Measurements from ENCODE around the gene ZEB2. TPM values are rescaled to one million over a fixed set of nuclear protein-coding genes. Genes with fewer than 3 reads are reported as not detected.

Gene ZEB2
- total RNA-seq, 6 donors from 2014 or later, result 104 to 237 (median 148) TPM

DNA sequence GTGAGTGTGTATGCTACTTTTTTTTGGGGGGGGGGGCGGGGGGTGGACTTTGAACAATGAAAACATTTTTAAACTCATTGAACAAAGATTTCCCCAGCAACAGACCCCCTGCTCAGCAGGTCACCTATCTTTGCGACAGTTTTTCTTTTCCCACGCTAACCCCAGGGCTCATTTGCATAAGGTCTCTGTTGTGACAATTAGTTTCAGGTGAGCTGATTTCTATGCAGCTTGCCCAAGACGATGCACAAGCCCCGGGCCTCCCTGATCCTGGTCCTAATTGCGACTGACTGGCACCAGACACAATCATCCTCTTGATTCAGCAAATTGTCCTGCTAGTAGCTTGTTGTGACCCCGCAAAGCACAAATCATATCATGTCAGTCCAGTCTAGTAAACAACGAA lies 40.3 kb downstream of the ZEB2 start:
- Histone ChIP-seq H3K27me3 (no peaks in the 10 kb centered on the region), H3K9me3 (no peaks in the 10 kb centered on the region), H3K27ac (peak overlapping the region; percentile 10 to 55 (median 24)), H3K36me3 (no peaks in the 10 kb centered on the region), H3K4me3 (no peak overlapping the region), H3K4me1 (peaks cover 22 to 52% (median 35%) of the 10 kb centered on the region in 4 donors)
- ATAC-seq (ENCODE audit: low FRiP score in 2 of 2) (no peak), DNase-seq (no peak)
- WGBS, 2 donors, result 80 to 84% methylated on average over 8 of the region's 8 CpGs
- TF ChIP-seq POLR2A (IDR thresholded peaks at IDR 0.05) (no peak), EP300 (IDR thresholded peaks at IDR 0.05) (no peak), POLR2AphosphoS5 (IDR thresholded peaks at IDR 0.05) (no peak)
- TF ChIP-seq, protein P1, sequence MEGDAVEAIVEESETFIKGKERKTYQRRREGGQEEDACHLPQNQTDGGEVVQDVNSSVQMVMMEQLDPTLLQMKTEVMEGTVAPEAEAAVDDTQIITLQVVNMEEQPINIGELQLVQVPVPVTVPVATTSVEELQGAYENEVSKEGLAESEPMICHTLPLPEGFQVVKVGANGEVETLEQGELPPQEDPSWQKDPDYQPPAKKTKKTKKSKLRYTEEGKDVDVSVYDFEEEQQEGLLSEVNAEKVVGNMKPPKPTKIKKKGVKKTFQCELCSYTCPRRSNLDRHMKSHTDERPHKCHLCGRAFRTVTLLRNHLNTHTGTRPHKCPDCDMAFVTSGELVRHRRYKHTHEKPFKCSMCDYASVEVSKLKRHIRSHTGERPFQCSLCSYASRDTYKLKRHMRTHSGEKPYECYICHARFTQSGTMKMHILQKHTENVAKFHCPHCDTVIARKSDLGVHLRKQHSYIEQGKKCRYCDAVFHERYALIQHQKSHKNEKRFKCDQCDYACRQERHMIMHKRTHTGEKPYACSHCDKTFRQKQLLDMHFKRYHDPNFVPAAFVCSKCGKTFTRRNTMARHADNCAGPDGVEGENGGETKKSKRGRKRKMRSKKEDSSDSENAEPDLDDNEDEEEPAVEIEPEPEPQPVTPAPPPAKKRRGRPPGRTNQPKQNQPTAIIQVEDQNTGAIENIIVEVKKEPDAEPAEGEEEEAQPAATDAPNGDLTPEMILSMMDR (IDR thresholded peaks at IDR 0.05), result no peak

DNA sequence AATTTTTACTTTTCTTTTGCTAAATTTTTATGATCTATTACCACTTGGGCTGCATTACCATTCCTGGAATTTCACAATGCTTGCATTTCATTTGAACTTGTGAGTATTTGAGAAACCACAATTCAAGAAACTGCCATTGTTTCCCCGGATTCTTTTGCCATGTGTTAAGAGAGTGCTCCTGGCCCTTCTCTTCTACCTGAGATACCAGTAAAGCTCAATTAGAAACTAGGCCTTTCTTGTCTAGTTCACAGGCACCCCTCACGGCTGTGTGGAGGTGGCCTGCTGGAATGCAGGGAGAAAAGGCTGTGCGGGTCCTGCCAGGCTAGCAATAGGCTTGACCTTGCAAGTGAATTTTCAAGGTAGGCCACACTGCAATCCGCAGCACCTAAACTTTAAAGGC lies 40.8 kb downstream of the ZEB2 start:
- 64 to 73% methylated on average over 4 of the region's 4 CpGs for WGBS, 2 donors
- Histone ChIP-seq H3K27me3 (no peaks in the 10 kb centered on the region), H3K27ac (peak overlapping the region; percentile 10 to 55 (median 24)), H3K4me3 (no peak overlapping the region), H3K9me3 (no peaks in the 10 kb centered on the region), H3K4me1 (peaks cover 20 to 50% (median 34%) of the 10 kb centered on the region in 4 donors), H3K36me3 (no peaks in the 10 kb centered on the region)
- DNase-seq (no peak), ATAC-seq (ENCODE audit: low FRiP score in 2 of 2) (no peak)
- TF ChIP-seq POLR2AphosphoS5 (IDR thresholded peaks at IDR 0.05) (no peak), EP300 (IDR thresholded peaks at IDR 0.05) (no peak), POLR2A (IDR thresholded peaks at IDR 0.05) (no peak)
- TF ChIP-seq, protein P1 (IDR thresholded peaks at IDR 0.05), result no peak

DNA sequence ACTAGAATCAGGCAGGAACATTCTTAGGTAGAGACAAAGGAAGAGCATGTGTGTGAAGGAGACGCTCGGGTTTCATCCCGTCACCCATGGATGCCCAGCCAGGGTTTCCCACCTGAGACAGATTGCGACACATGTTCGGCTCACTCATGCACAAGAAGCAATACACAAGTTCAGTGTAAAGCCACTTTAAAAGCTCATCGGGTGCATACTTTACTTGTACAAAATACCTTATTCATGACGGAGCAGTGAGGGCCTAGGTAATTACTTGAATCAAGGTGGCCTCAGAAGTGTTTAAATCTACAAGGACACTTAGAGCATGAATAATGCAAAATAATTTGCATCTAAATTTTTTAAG lies 42.0 kb downstream of the ZEB2 start:
- H3K4me1 ChIP-seq, result peaks cover 17 to 53% (median 39%) of the 10 kb centered on the region in 4 donors
- peak overlapping the region in 2 of 4 donors; percentile 35 to 37 for H3K27ac ChIP-seq
- H3K9me3 ChIP-seq, result no peaks in the 10 kb centered on the region
- peaks cover 0 to 3% (median 1%) of the 10 kb centered on the region in 4 donors for H3K36me3 ChIP-seq
- no peaks in the 10 kb centered on the region for H3K27me3 ChIP-seq
- ATAC-seq (ENCODE audit: low FRiP score in 2 of 2) (no peak), DNase-seq (no peak)
- 66 to 70% methylated on average over 7 of the region's 7 CpGs for WGBS, 2 donors
- no peak for TF ChIP-seq EP300 (IDR thresholded peaks at IDR 0.05)
- TF ChIP-seq, protein P1 (IDR thresholded peaks at IDR 0.05), result no peak
- TF ChIP-seq POLR2A (IDR thresholded peaks at IDR 0.05), result no peak
- TF ChIP-seq POLR2AphosphoS5 (IDR thresholded peaks at IDR 0.05), result no peak
- peak overlapping the region in 1 of 4 donors; percentile 5 for H3K4me3 ChIP-seq

DNA sequence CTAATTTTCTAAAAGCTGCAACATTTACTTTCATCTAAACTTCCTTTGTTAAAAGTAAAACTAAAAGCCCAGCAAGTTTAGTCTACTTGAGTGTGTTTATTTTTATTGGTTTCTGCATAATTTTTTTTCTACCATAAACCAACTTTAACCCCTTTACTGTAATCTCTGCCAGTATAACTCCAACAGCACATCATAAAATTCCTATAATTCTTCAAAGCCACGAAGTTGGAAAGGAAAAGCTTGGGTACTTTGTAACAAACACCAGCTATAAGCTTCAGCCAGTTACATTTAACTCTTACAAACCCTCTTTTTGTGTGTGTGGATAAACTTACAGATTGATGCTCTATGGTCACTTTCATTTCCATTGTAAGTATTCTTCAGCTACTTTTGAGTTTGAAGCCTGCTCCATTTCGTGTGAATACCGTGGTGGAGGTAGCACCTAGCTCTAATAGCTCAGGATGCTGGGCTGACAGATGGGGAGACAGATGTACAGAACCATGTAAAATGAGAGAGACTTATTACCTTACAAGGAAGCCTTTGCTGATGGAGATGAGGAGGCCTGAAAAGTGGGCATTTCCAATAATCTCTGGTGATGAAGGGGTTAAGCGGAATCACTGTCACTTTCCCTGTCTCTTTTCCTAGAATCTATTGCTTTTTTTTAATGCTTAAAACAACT lies 42.5 kb downstream of the ZEB2 start:
- Histone ChIP-seq H3K27ac (peak overlapping the region in 3 of 4 donors; percentile 4 to 37 (median 35)), H3K4me1 (peaks cover 17 to 51% (median 39%) of the 10 kb centered on the region in 4 donors), H3K4me3 (peak overlapping the region in 1 of 4 donors; percentile 5), H3K9me3 (no peaks in the 10 kb centered on the region), H3K36me3 (peaks cover 0 to 3% (median 1%) of the 10 kb centered on the region in 4 donors), H3K27me3 (no peaks in the 10 kb centered on the region)
- 60 to 69% methylated on average over 4 of the region's 4 CpGs for WGBS, 2 donors
- ATAC-seq (ENCODE audit: low FRiP score in 2 of 2) (no peak), DNase-seq (no peak)
- TF ChIP-seq POLR2AphosphoS5 (IDR thresholded peaks at IDR 0.05) (no peak), POLR2A (IDR thresholded peaks at IDR 0.05) (no peak), EP300 (IDR thresholded peaks at IDR 0.05) (no peak)
- TF ChIP-seq, protein P1 (IDR thresholded peaks at IDR 0.05), result no peak

DNA sequence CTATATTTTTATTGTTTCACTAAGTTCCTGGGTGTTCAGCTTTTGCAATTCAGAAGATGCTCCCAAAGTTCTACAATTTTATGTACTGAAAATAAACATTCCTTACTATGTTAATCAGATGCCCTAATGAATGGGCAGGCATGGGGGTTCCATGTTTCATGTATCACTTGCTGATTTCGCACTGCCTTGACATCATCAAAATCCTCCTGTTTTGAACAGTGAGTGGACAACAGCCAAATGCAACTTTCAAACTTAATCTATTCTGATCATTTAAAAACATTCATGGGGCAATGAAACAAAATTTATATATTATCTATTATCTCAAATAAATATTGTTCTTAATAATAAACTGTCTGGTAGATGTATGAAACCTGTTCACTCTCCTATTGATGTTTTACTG lies 43.2 kb downstream of the ZEB2 start:
- peaks cover 17 to 46% (median 35%) of the 10 kb centered on the region in 4 donors for H3K4me1 ChIP-seq
- WGBS, 2 donors, result 71 to 82% methylated on average over 1 of the region's 1 CpG
- no peak for TF ChIP-seq EP300 (IDR thresholded peaks at IDR 0.05)
- no peak for TF ChIP-seq POLR2A (IDR thresholded peaks at IDR 0.05)
- TF ChIP-seq POLR2AphosphoS5 (IDR thresholded peaks at IDR 0.05), result no peak
- TF ChIP-seq, protein P1 (IDR thresholded peaks at IDR 0.05), result no peak
- H3K27me3 ChIP-seq, result no peaks in the 10 kb centered on the region
- ATAC-seq (ENCODE audit: low FRiP score in 2 of 2), result no peak
- peaks cover 0 to 3% (median 1%) of the 10 kb centered on the region in 4 donors for H3K36me3 ChIP-seq
- DNase-seq, result no peak
- no peaks in the 10 kb centered on the region for H3K9me3 ChIP-seq
- no peak overlapping the region for H3K4me3 ChIP-seq
- peak overlapping the region in 1 of 4 donors; percentile 35 for H3K27ac ChIP-seq
